NB4 (cell line): Measurements from ENCODE around the gene ZDHHC22.

Experiments used
- DNase-seq: peaks from one replicate; pipeline ENCODE4 v3.0.0; 2010; ENCODE audit warnings: low read depth
- H3K4me3 ChIP-seq: one replicate; pipeline ENCODE4 v1.5.1; 2011; ENCODE audit warnings: mild to moderate bottlenecking, low read depth, low read length, moderate library complexity
- CTCF ChIP-seq: IDR thresholded peaks from one replicate; pipeline ENCODE4 v1.5.1; 2012; ENCODE audit warnings: low read depth, low read length
- MAX ChIP-seq: IDR thresholded peaks from 2 replicates; pipeline ENCODE4 v1.6.1; 2011; ENCODE audit warnings: low read depth, low read length
- MYC ChIP-seq: IDR thresholded peaks from 2 replicates; pipeline ENCODE4 v1.6.1; 2011; ENCODE audit warnings: low read depth, low read length
- POLR2A ChIP-seq: IDR thresholded peaks from 2 replicates; pipeline ENCODE4 v1.6.1; 2011; ENCODE audit warnings: mild to moderate bottlenecking; ENCODE audit not compliant: insufficient read length; ENCODE audit errors: extremely low read depth

The ZDHHC22 gene

GRCh38 chr14:77185093-77185465 lies 43.5 kb upstream of the ZDHHC22 start:
- DNase-seq = no peak
- H3K4me3 ChIP-seq = no peak overlapping the region
- TF ChIP-seq POLR2A (no peak), MAX (no peak), MYC (no peak), CTCF (no peak)

- DNase-seq = no peak
- no peak overlapping the region for H3K4me3 ChIP-seq
- TF ChIP-seq MYC = no peak
- no peak for TF ChIP-seq MAX
- no peak for TF ChIP-seq CTCF
- TF ChIP-seq POLR2A = no peak
These were observed 43.0 kb upstream of the ZDHHC22 start for GRCh38 chr14:77184396-77185092.

GRCh38 chr14:77183896-77184295 lies 42.3 kb upstream of the ZDHHC22 start:
- TF ChIP-seq POLR2A = no peak
- TF ChIP-seq MYC = no peak
- TF ChIP-seq CTCF = no peak
- TF ChIP-seq MAX = no peak
- DNase-seq = no peak
- no peak overlapping the region for H3K4me3 ChIP-seq

- TF ChIP-seq MAX = no peak
- no peak for TF ChIP-seq CTCF
- no peak for TF ChIP-seq POLR2A
- TF ChIP-seq MYC = no peak
- H3K4me3 ChIP-seq = no peak within 1 kb of the TSS
- DNase-seq = peak; percentile 16
These were observed 40.2 kb upstream of the ZDHHC22 start, which contains the start of gene TMEM63C for GRCh38 chr14:77181603-77182437. TMEM63C (plus strand) TSS chr14:77181798; CDS start chr14:77218814, 37,016 bp downstream.

GRCh38 chr14:77180726-77181602 lies 39.4 kb upstream of the ZDHHC22 start:
- no peak overlapping the region for H3K4me3 ChIP-seq
- no peak for TF ChIP-seq MYC
- TF ChIP-seq MAX = no peak
- no peak for TF ChIP-seq CTCF
- TF ChIP-seq POLR2A = no peak
- no peak for DNase-seq
